ENCODE data around the gene IGFLR1.

DNA sequence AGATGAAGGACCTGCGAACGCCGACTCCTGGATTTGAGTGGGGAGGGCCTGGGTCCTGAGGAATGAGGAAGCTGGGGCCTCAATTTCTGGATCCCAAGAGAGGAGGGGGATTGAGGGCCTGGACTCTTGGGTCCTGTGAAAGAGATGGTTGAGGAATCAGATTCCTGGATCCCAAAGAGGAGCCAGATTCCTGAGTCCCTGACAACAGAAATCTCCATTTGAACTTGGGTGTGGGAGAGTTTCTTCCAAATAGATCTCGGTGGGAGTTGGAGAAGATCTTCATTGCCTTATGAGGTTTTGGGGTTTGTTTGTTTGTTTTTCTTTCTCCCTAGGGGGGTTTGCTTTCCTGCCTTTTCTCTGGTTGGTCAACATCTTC, 3.8 kb upstream of the IGFLR1 start:
- TF ChIP-seq, protein P1, sequence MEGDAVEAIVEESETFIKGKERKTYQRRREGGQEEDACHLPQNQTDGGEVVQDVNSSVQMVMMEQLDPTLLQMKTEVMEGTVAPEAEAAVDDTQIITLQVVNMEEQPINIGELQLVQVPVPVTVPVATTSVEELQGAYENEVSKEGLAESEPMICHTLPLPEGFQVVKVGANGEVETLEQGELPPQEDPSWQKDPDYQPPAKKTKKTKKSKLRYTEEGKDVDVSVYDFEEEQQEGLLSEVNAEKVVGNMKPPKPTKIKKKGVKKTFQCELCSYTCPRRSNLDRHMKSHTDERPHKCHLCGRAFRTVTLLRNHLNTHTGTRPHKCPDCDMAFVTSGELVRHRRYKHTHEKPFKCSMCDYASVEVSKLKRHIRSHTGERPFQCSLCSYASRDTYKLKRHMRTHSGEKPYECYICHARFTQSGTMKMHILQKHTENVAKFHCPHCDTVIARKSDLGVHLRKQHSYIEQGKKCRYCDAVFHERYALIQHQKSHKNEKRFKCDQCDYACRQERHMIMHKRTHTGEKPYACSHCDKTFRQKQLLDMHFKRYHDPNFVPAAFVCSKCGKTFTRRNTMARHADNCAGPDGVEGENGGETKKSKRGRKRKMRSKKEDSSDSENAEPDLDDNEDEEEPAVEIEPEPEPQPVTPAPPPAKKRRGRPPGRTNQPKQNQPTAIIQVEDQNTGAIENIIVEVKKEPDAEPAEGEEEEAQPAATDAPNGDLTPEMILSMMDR (conservative IDR thresholded peaks at IDR 0.05; ENCODE audit: low read depth, low read length): no peak
- TF ChIP-seq RAD21 (IDR thresholded peaks at IDR 0.05; ENCODE audit: low read length) (no peak), RFX5 (IDR thresholded peaks at IDR 0.05; ENCODE audit: low read depth, low read length) (no peak), FOS (IDR thresholded peaks at IDR 0.05; ENCODE audit: low read depth, low read length) (no peak)
